Prostate gland (tissue), 2 donors: ENCODE measurements around the gene FNDC10.

Source experiments
- CTCF ChIP-seq, 4 experiments: fragments of 200-600 bp in 2 of 4; fragments of 450-650 bp in 2 of 4; sonication (generic) in 2 of 4; IDR thresholded peaks; 1 replicate in 3 of 4; 2 replicates in 1 of 4; pipeline ENCODE4 v1.5.1; 2016 to 2019; ENCODE audit warnings: antibody characterized with exemption in 4 of 4, mild to moderate bottlenecking in 2 of 4, moderate library complexity in 2 of 4
- POLR2A ChIP-seq: fragments of 450-650 bp; IDR thresholded peaks from one replicate; pipeline ENCODE4 v1.6.1; 2016; ENCODE audit warnings: antibody characterized with exemption, mild to moderate bottlenecking

GRCh38 chr1:1621173-1622009 is 21.5 kb upstream of the FNDC10 start:
- no peak for TF ChIP-seq CTCF (IDR thresholded peaks at IDR 0.05)
- no peak for TF ChIP-seq POLR2A
